ENCODE results near the gene AK5.

AK5 gene

DNA sequence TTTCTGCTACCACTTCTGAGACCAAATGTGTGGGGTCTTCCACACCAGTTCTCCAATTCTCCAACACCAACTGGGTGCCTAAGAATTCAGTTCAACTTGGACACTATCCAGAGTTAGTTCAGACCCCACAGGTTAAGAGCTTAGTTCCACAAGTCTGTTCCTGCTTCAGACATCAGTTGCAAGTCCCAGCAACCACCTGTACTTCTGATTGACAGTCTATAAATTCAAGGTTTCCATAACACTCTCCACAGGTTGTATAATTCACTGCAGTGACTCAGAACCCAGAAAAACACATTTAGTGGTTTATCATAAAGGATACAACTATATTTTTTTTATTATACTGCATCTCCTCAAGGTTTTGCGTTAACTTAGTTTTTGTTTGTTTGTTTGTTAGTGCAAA is 18.7 kb downstream of the AK5 start:
- Histone ChIP-seq H3K4me2 (ENCODE audit: low read depth, low read length, poor library complexity, severe bottlenecking) (no peak overlapping the region), H4K20me1 (ENCODE audit: low read depth, low read length) (no peaks in the 10 kb centered on the region), H3K9ac (ENCODE audit: low read length) (no peak overlapping the region), H3K27ac (ENCODE audit: low read depth, low read length) (no peak overlapping the region), H3K36me3 (ENCODE audit: low read length) (no peaks in the 10 kb centered on the region), H3K4me3 (ENCODE audit: insufficient read depth, low read length, poor library complexity, severe bottlenecking) (no peak overlapping the region), H3K9me2 (replicated peaks; ENCODE audit: insufficient read depth, low read length) (no peaks in the 10 kb centered on the region), H2AFZ (ENCODE audit: low read depth, low read length, severe bottlenecking) (no peak overlapping the region), H3K9me3 (ENCODE audit: insufficient read depth, low read length) (no peaks in the 10 kb centered on the region), H3K79me2 (ENCODE audit: insufficient read depth, low read length) (no peaks in the 10 kb centered on the region), H3F3A (ENCODE audit: insufficient read depth) (no peaks in the 10 kb centered on the region), H3K27me3 (ENCODE audit: low read length) (no peaks in the 10 kb centered on the region)
- TF ChIP-seq, protein P1, sequence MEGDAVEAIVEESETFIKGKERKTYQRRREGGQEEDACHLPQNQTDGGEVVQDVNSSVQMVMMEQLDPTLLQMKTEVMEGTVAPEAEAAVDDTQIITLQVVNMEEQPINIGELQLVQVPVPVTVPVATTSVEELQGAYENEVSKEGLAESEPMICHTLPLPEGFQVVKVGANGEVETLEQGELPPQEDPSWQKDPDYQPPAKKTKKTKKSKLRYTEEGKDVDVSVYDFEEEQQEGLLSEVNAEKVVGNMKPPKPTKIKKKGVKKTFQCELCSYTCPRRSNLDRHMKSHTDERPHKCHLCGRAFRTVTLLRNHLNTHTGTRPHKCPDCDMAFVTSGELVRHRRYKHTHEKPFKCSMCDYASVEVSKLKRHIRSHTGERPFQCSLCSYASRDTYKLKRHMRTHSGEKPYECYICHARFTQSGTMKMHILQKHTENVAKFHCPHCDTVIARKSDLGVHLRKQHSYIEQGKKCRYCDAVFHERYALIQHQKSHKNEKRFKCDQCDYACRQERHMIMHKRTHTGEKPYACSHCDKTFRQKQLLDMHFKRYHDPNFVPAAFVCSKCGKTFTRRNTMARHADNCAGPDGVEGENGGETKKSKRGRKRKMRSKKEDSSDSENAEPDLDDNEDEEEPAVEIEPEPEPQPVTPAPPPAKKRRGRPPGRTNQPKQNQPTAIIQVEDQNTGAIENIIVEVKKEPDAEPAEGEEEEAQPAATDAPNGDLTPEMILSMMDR (IDR thresholded peaks at IDR 0.05; ENCODE audit: insufficient read depth, low read length, poor library complexity, severe bottlenecking) = no peak
- no peak for TF ChIP-seq EZH2phosphoT487 (conservative IDR thresholded peaks at IDR 0.05; ENCODE audit: low read length)

DNA sequence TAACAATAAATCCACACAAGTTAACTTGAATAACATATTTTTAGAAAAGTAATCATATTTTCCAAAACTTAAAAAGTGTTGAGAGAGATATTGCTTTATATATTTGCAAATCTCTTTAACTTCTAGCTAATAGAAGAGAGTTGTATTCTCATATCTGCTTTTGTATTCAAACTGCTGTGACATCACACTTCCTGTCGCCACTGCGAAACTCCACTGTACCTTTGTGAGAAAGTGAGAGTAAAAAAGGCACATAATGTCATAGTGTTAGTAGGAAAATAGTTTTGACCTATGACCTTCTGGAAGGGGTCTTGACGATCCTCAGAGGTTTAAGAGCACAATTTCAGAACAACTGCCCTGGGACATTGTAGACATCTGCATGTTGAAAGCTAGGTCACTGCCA is 21.6 kb downstream of the AK5 start:
- Histone ChIP-seq H3K27me3 (ENCODE audit: low read length) (no peaks in the 10 kb centered on the region), H3K4me3 (ENCODE audit: insufficient read depth, low read length, poor library complexity, severe bottlenecking) (no peak overlapping the region), H3K9me2 (replicated peaks; ENCODE audit: insufficient read depth, low read length) (no peaks in the 10 kb centered on the region), H4K20me1 (ENCODE audit: low read depth, low read length) (no peaks in the 10 kb centered on the region), H3K9ac (ENCODE audit: low read length) (no peak overlapping the region), H3K79me2 (ENCODE audit: insufficient read depth, low read length) (no peaks in the 10 kb centered on the region), H3F3A (ENCODE audit: insufficient read depth) (no peaks in the 10 kb centered on the region), H2AFZ (ENCODE audit: low read depth, low read length, severe bottlenecking) (no peak overlapping the region), H3K4me2 (ENCODE audit: low read depth, low read length, poor library complexity, severe bottlenecking) (no peak overlapping the region), H3K27ac (ENCODE audit: low read depth, low read length) (no peak overlapping the region), H3K36me3 (ENCODE audit: low read length) (no peaks in the 10 kb centered on the region), H3K9me3 (ENCODE audit: insufficient read depth, low read length) (no peaks in the 10 kb centered on the region)
- TF ChIP-seq, protein P1 (IDR thresholded peaks at IDR 0.05; ENCODE audit: insufficient read depth, low read length, poor library complexity, severe bottlenecking) = no peak
- TF ChIP-seq EZH2phosphoT487 (conservative IDR thresholded peaks at IDR 0.05; ENCODE audit: low read length) = no peak

DNA sequence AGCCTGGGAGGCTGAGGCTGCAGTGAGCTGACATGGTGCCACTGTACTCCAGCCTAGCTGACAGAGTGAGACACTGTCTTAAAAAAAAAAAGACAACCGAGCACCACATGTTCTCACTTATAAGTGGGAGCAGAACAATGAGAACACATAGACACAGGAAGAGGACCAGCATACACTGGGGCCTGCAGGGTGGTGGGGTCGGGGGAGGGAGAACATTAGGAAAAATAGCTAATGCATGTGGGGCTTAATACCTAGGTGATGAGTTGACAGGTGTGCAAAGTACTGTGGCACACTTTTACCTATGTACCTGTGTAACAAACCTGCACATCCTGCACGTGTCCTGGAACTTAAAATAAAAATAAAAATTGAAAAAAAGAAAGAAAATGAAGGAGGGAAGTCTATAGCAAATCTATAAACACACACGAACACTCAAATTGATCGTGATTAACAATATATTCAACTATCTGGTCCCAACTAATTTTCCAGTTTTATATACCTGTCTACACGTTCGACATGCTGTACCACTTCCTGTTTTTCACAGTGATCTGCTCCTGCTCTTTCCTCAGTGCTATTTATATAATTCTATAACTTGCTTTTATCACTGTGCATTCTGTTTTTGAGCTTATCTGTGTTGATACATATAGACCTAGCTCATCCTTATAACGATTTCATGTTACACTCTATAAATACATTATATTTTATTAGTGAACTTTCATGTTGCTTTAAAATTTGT is 27.2 kb downstream of the AK5 start:
- Histone ChIP-seq H3K27ac (ENCODE audit: low read depth, low read length) (no peak overlapping the region), H4K20me1 (ENCODE audit: low read depth, low read length) (no peaks in the 10 kb centered on the region), H2AFZ (ENCODE audit: low read depth, low read length, severe bottlenecking) (no peak overlapping the region), H3K79me2 (ENCODE audit: insufficient read depth, low read length) (no peaks in the 10 kb centered on the region), H3K4me3 (ENCODE audit: insufficient read depth, low read length, poor library complexity, severe bottlenecking) (no peak overlapping the region), H3K9me2 (replicated peaks; ENCODE audit: insufficient read depth, low read length) (no peaks in the 10 kb centered on the region), H3F3A (ENCODE audit: insufficient read depth) (no peaks in the 10 kb centered on the region), H3K4me2 (ENCODE audit: low read depth, low read length, poor library complexity, severe bottlenecking) (no peak overlapping the region), H3K9me3 (ENCODE audit: insufficient read depth, low read length) (no peaks in the 10 kb centered on the region), H3K9ac (ENCODE audit: low read length) (no peak overlapping the region), H3K36me3 (ENCODE audit: low read length) (no peaks in the 10 kb centered on the region), H3K27me3 (ENCODE audit: low read length) (no peaks in the 10 kb centered on the region)
- TF ChIP-seq, protein P1 (IDR thresholded peaks at IDR 0.05; ENCODE audit: insufficient read depth, low read length, poor library complexity, severe bottlenecking) = no peak
- TF ChIP-seq EZH2phosphoT487 (conservative IDR thresholded peaks at IDR 0.05; ENCODE audit: low read length) = no peak
